IMR-90 (cell line): Measurements from ENCODE around the gene MTA2. TPM values are rescaled to one million over a fixed set of nuclear protein-coding genes. Genes with fewer than 3 reads are reported as not detected.

Experiments
- ATAC-seq: fragments of 200-7000 bp; cut with Tn5 transposase; 2 replicates; pipeline ENCODE4 v1.9.1; 2020; ENCODE audit warnings: low read depth, mild to moderate bottlenecking, moderate library complexity
- BruUV-seq: library from RNA; stranded (reverse); fragments of 400-500 nt; replicated peaks from 2 replicates; lab custom pipeline; 2021; lab: Mats Ljungman, UMichigan
- CTCF ChIA-PET: fragments of 300-600 bp; formaldehyde crosslinking; extraction: SDS; loops from one replicate; lab custom pipeline; 2021; ENCODE audit warnings: antibody characterized with exemption; lab: Yijun Ruan, JAX
- POLR2A ChIA-PET: fragments of 300-600 bp; sonication (Branson Sonifier 250); formaldehyde crosslinking; loops from one replicate; lab custom pipeline; 2022; ENCODE audit warnings: antibody characterized with exemption; ENCODE audit not compliant: unreplicated experiment; lab: Charles Lee
- DNase-seq: peaks from one replicate; pipeline ENCODE4 v3.0.0; 2013
- H2AFZ ChIP-seq: replicated peaks from 2 replicates; pipeline ENCODE3; 2013; ENCODE audit warnings: low read length, mild to moderate bottlenecking; ENCODE audit not compliant: poor library complexity
- H2AK5ac ChIP-seq: 2 replicates; pipeline ENCODE4 v1.6.1; 2013; ENCODE audit warnings: low read depth, low read length, inconsistent platforms
- H2AK9ac ChIP-seq: replicated peaks from 2 replicates; pipeline ENCODE3; 2013; ENCODE audit warnings: mild to moderate bottlenecking, low read depth, low read length, moderate library complexity; ENCODE audit not compliant: poor library complexity
- H2BK120ac ChIP-seq: 2 replicates; pipeline ENCODE4 v1.6.1; 2013; ENCODE audit warnings: low read depth, low read length, inconsistent platforms
- H2BK15ac ChIP-seq: 3 replicates; pipeline ENCODE4 v1.6.1; 2013; ENCODE audit warnings: low read depth, low read length, inconsistent platforms
- H2BK20ac ChIP-seq: 2 replicates; pipeline ENCODE4 v1.6.1; 2013; ENCODE audit warnings: low read depth, mild to moderate bottlenecking, inconsistent platforms, low read length, moderate library complexity
- H2BK5ac ChIP-seq: 2 replicates; pipeline ENCODE4 v1.6.1; 2013; ENCODE audit warnings: mild to moderate bottlenecking, low read depth, low read length, inconsistent platforms; ENCODE audit not compliant: poor library complexity, severe bottlenecking
- H3K14ac ChIP-seq: replicated peaks from 2 replicates; pipeline ENCODE4 v1.6.1; 2013; ENCODE audit warnings: low read depth, low read length, inconsistent platforms
- H3K18ac ChIP-seq: 2 replicates; pipeline ENCODE4 v1.6.1; 2013; ENCODE audit warnings: low read depth, low read length, control low read depth
- H3K23ac ChIP-seq: 2 replicates; pipeline ENCODE4 v1.6.1; 2013; ENCODE audit warnings: low read depth, low read length, inconsistent platforms
- H3K27ac ChIP-seq: 2 replicates; pipeline ENCODE4 v1.5.1; 2013; ENCODE audit warnings: mild to moderate bottlenecking, control low read depth, low read length; ENCODE audit not compliant: insufficient read depth
- H3K27me3 ChIP-seq: 2 replicates; pipeline ENCODE4 v1.6.1; 2013; ENCODE audit warnings: low read length; ENCODE audit not compliant: control insufficient read depth, insufficient read depth
- H3K36me3 ChIP-seq: 2 replicates; pipeline ENCODE4 v1.6.1; 2013; ENCODE audit warnings: low read length, mixed read lengths; ENCODE audit not compliant: control insufficient read depth, insufficient read depth
- H3K4ac ChIP-seq: 2 replicates; pipeline ENCODE4 v1.6.1; 2013; ENCODE audit warnings: low read depth, low read length, inconsistent platforms
- H3K4me1 ChIP-seq: 2 replicates; pipeline ENCODE4 v1.6.1; 2013; ENCODE audit warnings: low read length, mixed read lengths; ENCODE audit not compliant: control insufficient read depth, insufficient read depth
- H3K4me2 ChIP-seq: 2 replicates; pipeline ENCODE4 v1.6.1; 2013; ENCODE audit warnings: low read depth, mild to moderate bottlenecking, control low read depth, low read length, moderate library complexity
- H3K4me3 ChIP-seq: 2 replicates; pipeline ENCODE4 v1.5.1; 2013; ENCODE audit warnings: low read depth, mild to moderate bottlenecking, control low read depth, low read length, moderate library complexity; ENCODE audit not compliant: insufficient read depth
- H3K56ac ChIP-seq: 2 replicates; pipeline ENCODE4 v1.6.1; 2013; ENCODE audit warnings: low read length, inconsistent platforms; ENCODE audit not compliant: insufficient read depth; ENCODE audit errors: extremely low read depth
- H3K79me1 ChIP-seq, 2 experiments: 2 replicates each; pipeline ENCODE4 v1.6.1; 2013; ENCODE audit warnings: low read length in 2 of 2, inconsistent platforms in 1 of 2, low read depth in 1 of 2
- H3K9ac ChIP-seq: 2 replicates; pipeline ENCODE4 v1.6.1; 2013; ENCODE audit warnings: low read depth, low read length, control low read depth
- H3K9me1 ChIP-seq: 2 replicates; pipeline ENCODE4 v1.6.1; 2013; ENCODE audit warnings: low read length, inconsistent platforms; ENCODE audit not compliant: insufficient read depth
- H3K9me3 ChIP-seq: 2 replicates; pipeline ENCODE4 v1.6.1; 2013; ENCODE audit warnings: low read length; ENCODE audit not compliant: control insufficient read depth, insufficient read depth
- H4K20me1 ChIP-seq: 2 replicates; pipeline ENCODE4 v1.6.1; 2013; ENCODE audit warnings: low read length, inconsistent platforms; ENCODE audit not compliant: insufficient read depth
- H4K5ac ChIP-seq: 2 replicates; pipeline ENCODE4 v1.6.1; 2013; ENCODE audit warnings: mild to moderate bottlenecking, low read depth, low read length, control low read depth
- H4K8ac ChIP-seq, 2 experiments: 2 replicates each; pipeline ENCODE4 v1.6.1; 2013; ENCODE audit warnings: low read depth in 2 of 2, low read length in 2 of 2, control low read depth in 1 of 2, inconsistent platforms in 1 of 2
- H4K91ac ChIP-seq: 2 replicates; pipeline ENCODE4 v1.6.1; 2013; ENCODE audit warnings: low read depth, low read length, inconsistent platforms; ENCODE audit not compliant: insufficient read depth
- BHLHE40 ChIP-seq: fragments of 150-350 bp; IDR thresholded peaks from 2 replicates; pipeline ENCODE4 v1.6.1; 2016; ENCODE audit warnings: mild to moderate bottlenecking, low read depth, low read length
- CHD1 ChIP-seq: IDR thresholded peaks from 2 replicates; pipeline ENCODE4 v1.6.1; 2012; ENCODE audit warnings: low read depth, low read length, improper control_type of control experiment
- ELK1 ChIP-seq: fragments of 150-350 bp; IDR thresholded peaks from 2 replicates; pipeline ENCODE4 v1.6.1; 2016; ENCODE audit warnings: low read depth, mild to moderate bottlenecking, low read length, moderate library complexity, borderline replicate concordance
- FOS ChIP-seq: fragments of 150-350 bp; IDR thresholded peaks from 2 replicates; pipeline ENCODE4 v1.6.1; 2016; ENCODE audit warnings: low read depth, low read length
- MAZ ChIP-seq: IDR thresholded peaks from 2 replicates; pipeline ENCODE4 v1.6.1; 2012; ENCODE audit warnings: low read depth, mild to moderate bottlenecking, low read length, improper control_type of control experiment, moderate library complexity, borderline replicate concordance
- MXI1 ChIP-seq: IDR thresholded peaks from 2 replicates; pipeline ENCODE4 v1.6.1; 2012; ENCODE audit warnings: low read depth, mild to moderate bottlenecking, low read length, moderate library complexity, borderline replicate concordance
- RCOR1 ChIP-seq: IDR thresholded peaks from 2 replicates; pipeline ENCODE4 v1.6.1; 2012; ENCODE audit warnings: mild to moderate bottlenecking, low read length, improper control_type of control experiment; ENCODE audit not compliant: insufficient replicate concordance
- RFX5 ChIP-seq: IDR thresholded peaks from 2 replicates; pipeline ENCODE4 v1.8.0; 2012; ENCODE audit warnings: low read depth, mild to moderate bottlenecking, low read length, moderate library complexity
- SMC3 ChIP-seq: fragments of 150-350 bp; IDR thresholded peaks from 2 replicates; pipeline ENCODE4 v1.6.1; 2016; ENCODE audit warnings: low read depth, mild to moderate bottlenecking, antibody characterized with exemption, low read length, moderate library complexity
- USF2 ChIP-seq: fragments of 150-350 bp; IDR thresholded peaks from 2 replicates; pipeline ENCODE4 v1.6.1; 2017; ENCODE audit warnings: mild to moderate bottlenecking, antibody characterized with exemption, low read length, low read depth
- WGBS, 2 experiments: methylation state at CpG; one replicate each; pipeline versions ENCODE4 v1.1.5 to v1.1.7; 2013; ENCODE audit warnings: missing lambda C conversion rate in 2 of 2; ENCODE audit not compliant: insufficient read length in 1 of 2; ENCODE audit errors: extremely low coverage in 2 of 2; 5-methylcytosine and 5-hydroxymethylcytosine counted together
- dilution Hi-C: fragments of 300-500 bp; cut with HindIII; formaldehyde crosslinking; loops from one replicate; pipeline ENCODE4 v1.14.3; 2018; ENCODE audit warnings: low sequenced_read_pairs; ENCODE audit not compliant: unreplicated experiment
- in situ Hi-C: fragments of 300-500 bp; cut with MboI; formaldehyde crosslinking; loops from 3 replicates; pipeline ENCODE4 v1.14.3; 2019; ENCODE audit warnings: low sequenced_read_pairs, inconsistent platforms, mixed read lengths
- intact Hi-C: fragments of 100-400 bp; cut with micrococcal nuclease; formaldehyde crosslinking; loops from 2 replicates; pipeline ENCODE4 v1.10.0; 2022
- polyA plus RNA-seq, 3 experiments: library from polyadenylated mRNA; depleted of rRNA; stranded (reverse); fragments of >200 nt; gene quantifications; 2 replicates each; pipeline ENCODE4 v1.2.3, GENCODE V29; 2012; ENCODE audit warnings: low replicate concordance in 1 of 3
- total RNA-seq: library from RNA; depleted of rRNA; stranded (reverse); fragments of >200 nt; gene quantifications from 2 replicates; pipeline ENCODE4 v1.2.3, GENCODE V29; 2012

MTA2 gene
- total and polyA plus RNA-seq, 2 of the 4 experiments (the other 2 are of a cell fraction), result 34.8 to 136 TPM

GRCh38 chr11:62555464-62556107 is 46.1 kb downstream of the MTA2 start:
- peak overlapping the region; percentile 75 for H3K4me2 ChIP-seq
- H3K23ac ChIP-seq, result peak overlapping the region; percentile 61
- POLR2A ChIA-PET, result no interaction called here
- peak overlapping the region; percentile 1 to 83; a peak in 2 of 4 replicates for H4K8ac ChIP-seq
- WGBS, 2 experiments, result 0% methylated on average over 1 of the region's 4 CpGs; no CpG with 5 or more reads in 1 of the 2 experiments
- H3K79me1 ChIP-seq, result peaks cover 21 to 56% of the 10 kb centered on the region in 2 experiments
- peak overlapping the region; percentile 75; the same call in 2 of the 3 replicates for H2BK15ac ChIP-seq
- no peaks in the 10 kb centered on the region for H3K9me3 ChIP-seq
- peaks cover 19% of the 10 kb centered on the region for H3K36me3 ChIP-seq
- H4K20me1 ChIP-seq, result peaks cover 28% of the 10 kb centered on the region
- H4K5ac ChIP-seq, result peak overlapping the region; percentile 55
- intact Hi-C loops, result no loop called here
- peak overlapping the region; percentile 95 for H3K4ac ChIP-seq
- H2BK20ac ChIP-seq, result peak overlapping the region; percentile 81; the same call in 1 of the 2 replicates
- DNase-seq (peak; percentile 30), ATAC-seq (no peak)
- peaks cover 27% of the 10 kb centered on the region for H3K9me1 ChIP-seq
- peak overlapping the region; percentile 83 for H3K56ac ChIP-seq
- TF ChIP-seq MAZ, result no peak
- no peak for TF ChIP-seq CHD1
- no peak for TF ChIP-seq RCOR1
- TF ChIP-seq FOS, result no peak
- TF ChIP-seq USF2, result no peak
- TF ChIP-seq ELK1, result no peak
- no peak for TF ChIP-seq RFX5
- no peak for TF ChIP-seq SMC3
- no peak for TF ChIP-seq BHLHE40
- no peak for TF ChIP-seq MXI1
- no TSS peak for BruUV-seq
- H3K27ac ChIP-seq, result peak overlapping the region; percentile 80
- H2AFZ ChIP-seq, result peak overlapping the region; percentile 82
- in situ Hi-C loops, result loop anchor here (5.0 kb wide), 1 partner anchor 158 kb away; no protein-coding TSS in a partner anchor
- H3K18ac ChIP-seq, result peak overlapping the region; percentile 72
- peak overlapping the region; percentile 47 for H3K9ac ChIP-seq
- H3K4me1 ChIP-seq, result peaks cover 40% of the 10 kb centered on the region
- H2BK5ac ChIP-seq, result peak overlapping the region; percentile 87
- H2AK9ac ChIP-seq, result peak overlapping the region; percentile 92
- H3K27me3 ChIP-seq, result no peaks in the 10 kb centered on the region
- H2BK120ac ChIP-seq, result peak overlapping the region; percentile 87
- no peak overlapping the region for H3K4me3 ChIP-seq
- peak overlapping the region; percentile 99 for H2AK5ac ChIP-seq
- peak overlapping the region; percentile 85 for H4K91ac ChIP-seq
- dilution Hi-C loops, result no loop called here
- CTCF ChIA-PET, result interaction anchor here (0.9 to 3.1 kb wide), 2 partner anchors 12 to 161 kb away, joined by 3 to 23 read pairs; no protein-coding TSS in a partner anchor
- H3K14ac ChIP-seq, result peak overlapping the region; percentile 70
